PC-9 (cell line): ENCODE measurements around the gene SEMA3C.

Experiments used
- EZH2 ChIP-seq: fragments of 200-600 bp; sonication (generic); IDR thresholded peaks from 2 replicates; pipeline ENCODE4 v1.8.0; 2017; ENCODE audit warnings: antibody characterized with exemption, low read depth
- TF ChIP-seq, protein P1 (sequence below): fragments of 200-600 bp; sonication (generic); conservative IDR thresholded peaks from 2 replicates; pipeline ENCODE4 v1.6.1; 2017; ENCODE audit warnings: mixed run types, antibody characterized with exemption, mild to moderate bottlenecking, moderate library complexity

DNA sequence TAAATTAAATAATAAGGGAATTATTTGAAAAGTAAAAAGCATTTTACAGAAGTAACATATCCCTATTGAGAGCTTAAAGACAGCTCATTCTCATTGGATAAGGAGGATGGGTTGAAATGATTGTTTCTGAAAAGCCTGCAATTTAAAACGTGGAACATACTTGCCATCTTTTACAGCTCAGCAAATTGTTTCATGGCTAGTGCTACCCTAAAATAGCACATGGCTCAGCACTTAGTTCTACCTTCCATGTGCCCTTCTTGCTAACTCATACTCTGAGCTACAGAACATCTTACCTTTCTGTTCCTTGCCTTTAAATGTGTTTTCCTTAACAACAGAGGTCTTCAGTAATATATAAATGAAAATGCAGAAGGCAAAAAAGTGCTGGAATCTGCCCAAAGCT lies 8.6 kb downstream of the SEMA3C start:
- TF ChIP-seq, protein P1, sequence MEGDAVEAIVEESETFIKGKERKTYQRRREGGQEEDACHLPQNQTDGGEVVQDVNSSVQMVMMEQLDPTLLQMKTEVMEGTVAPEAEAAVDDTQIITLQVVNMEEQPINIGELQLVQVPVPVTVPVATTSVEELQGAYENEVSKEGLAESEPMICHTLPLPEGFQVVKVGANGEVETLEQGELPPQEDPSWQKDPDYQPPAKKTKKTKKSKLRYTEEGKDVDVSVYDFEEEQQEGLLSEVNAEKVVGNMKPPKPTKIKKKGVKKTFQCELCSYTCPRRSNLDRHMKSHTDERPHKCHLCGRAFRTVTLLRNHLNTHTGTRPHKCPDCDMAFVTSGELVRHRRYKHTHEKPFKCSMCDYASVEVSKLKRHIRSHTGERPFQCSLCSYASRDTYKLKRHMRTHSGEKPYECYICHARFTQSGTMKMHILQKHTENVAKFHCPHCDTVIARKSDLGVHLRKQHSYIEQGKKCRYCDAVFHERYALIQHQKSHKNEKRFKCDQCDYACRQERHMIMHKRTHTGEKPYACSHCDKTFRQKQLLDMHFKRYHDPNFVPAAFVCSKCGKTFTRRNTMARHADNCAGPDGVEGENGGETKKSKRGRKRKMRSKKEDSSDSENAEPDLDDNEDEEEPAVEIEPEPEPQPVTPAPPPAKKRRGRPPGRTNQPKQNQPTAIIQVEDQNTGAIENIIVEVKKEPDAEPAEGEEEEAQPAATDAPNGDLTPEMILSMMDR, result no peak
- no peak for TF ChIP-seq EZH2
